NCI-H187 (cell line): Measurements from ENCODE around the gene NAA38.
"Not testable (repeated sequence)": the region's sequence is repeated elsewhere in the genome, so short reads cannot be mapped to it uniquely, and the experiment has no call there.

Source experiments
- DNase-seq, 2 experiments: peaks; one replicate each; lab custom pipeline; 2025; lab: John Stamatoyannopoulos, UW

NAA38 gene

GRCh38 chr17:7824021-7824924 lies 33.1 kb downstream of the NAA38 start:
- no peak for DNase-seq

GRCh38 chr17:7823581-7824001 lies 33.8 kb downstream of the NAA38 start:
- DNase-seq: no peak

- no peak for DNase-seq
These were observed 35.2 kb downstream of the NAA38 start for GRCh38 chr17:7822126-7822525.

GRCh38 chr17:7820231-7820630 lies 37.1 kb downstream of the NAA38 start:
- DNase-seq: no peak

GRCh38 chr17:7818746-7819645 lies 38.4 kb downstream of the NAA38 start:
- no peak for DNase-seq

- DNase-seq: no peak
These were observed 39.3 kb downstream of the NAA38 start for GRCh38 chr17:7818026-7818425.

- DNase-seq: no peak
These were observed 39.8 kb downstream of the NAA38 start for GRCh38 chr17:7817643-7817964.

GRCh38 chr17:7816926-7817642 lies 40.3 kb downstream of the NAA38 start:
- no peak for DNase-seq

GRCh38 chr17:7814969-7815368 lies 42.4 kb downstream of the NAA38 start:
- no peak for DNase-seq

GRCh38 chr17:7811251-7811650 lies 46.1 kb downstream of the NAA38 start:
- no peak for DNase-seq

- DNase-seq: not testable (repeated sequence)
These were observed 47.5 kb downstream of the NAA38 start for GRCh38 chr17:7809791-7810343.

- no peak for DNase-seq
These were observed 48.1 kb downstream of the NAA38 start for GRCh38 chr17:7809086-7809790.

- DNase-seq: no peak
These were observed 50.2 kb downstream of the NAA38 start for GRCh38 chr17:7807206-7807605.
